Measurements from ENCODE around the gene SLCO3A1. TPM values are rescaled to one million over a fixed set of nuclear protein-coding genes. Genes with fewer than 3 reads are reported as not detected.

Gene SLCO3A1
- total and polyA plus RNA-seq, 2 of the 8 experiments (the other 6 are each of a cell fraction or from before 2014, with no cell fraction given), result 15.1 to 20.4 TPM

- H3K23me2 ChIP-seq (ENCODE audit: low read depth, low read length), result no peaks in the 10 kb centered on the region
- H4K5ac ChIP-seq (ENCODE audit: insufficient read length, low read depth, low read length), result no peak overlapping the region
- no peak overlapping the region for H2BK12ac ChIP-seq (ENCODE audit: low read depth, low read length)
- no peak overlapping the region for H2BK120ac ChIP-seq (replicated peaks; ENCODE audit: low read depth, low read length)
- H3K4me1 ChIP-seq (replicated peaks in 1 of 4; ENCODE audit: control insufficient read depth in 3 of 4, insufficient read depth in 4 of 4, low read length in 3 of 4), result peaks cover 0 to 2% (median 0%) of the 10 kb centered on the region in 4 experiments; a peak in 1 of 7 replicates
- H3K23ac ChIP-seq (ENCODE audit: insufficient read length), result no peak overlapping the region
- DNase-seq (ENCODE audit: low read depth in 1 of 2, low spot score in 2 of 2), result peak in 1 of 2 experiments; percentile 62
- no peak overlapping the region for H4K91ac ChIP-seq (replicated peaks; ENCODE audit: insufficient read length, low read length)
- no peaks in the 10 kb centered on the region for H3K79me2 ChIP-seq (ENCODE audit: control insufficient read depth in 1 of 2, insufficient read depth in 2 of 2, low read length in 2 of 2)
- no peak overlapping the region; the same call in 1 of the 2 replicates for H4K8ac ChIP-seq (ENCODE audit: extremely low read depth, insufficient read depth, low read length)
- WGBS, 2 experiments (ENCODE audit: extremely low coverage in 1 of 2, insufficient coverage in 1 of 2, insufficient read length in 1 of 2, insufficient replicate concordance in 2 of 2, low coverage in 1 of 2, low lambda C conversion rate in 2 of 2, missing lambda C conversion rate in 1 of 2), result 92% methylated on average over 3 of the region's 3 CpGs; no CpG with 5 or more reads in 1 of the 2 experiments
- H3K79me1 ChIP-seq (ENCODE audit: low read depth, low read length), result no peaks in the 10 kb centered on the region
- ChIA-PET CTCF (ENCODE audit: partially characterized antibody) (interaction anchor here (0.6 to 9.3 kb wide), 69 partner anchors 9 to 778 kb away, joined by 3 to 118 read pairs (median 4); partner anchors contain the start of gene SLCO3A1), POLR2A (ENCODE audit: partially characterized antibody) (interaction anchor here (0.6 to 1.5 kb wide), 2 partner anchors 10 to 723 kb away, joined by 3 read pairs; no protein-coding TSS in a partner anchor)
- H3K4me3 ChIP-seq (ENCODE audit: extremely low read depth in 1 of 4, insufficient read depth in 2 of 4, low read depth in 3 of 4, low read length in 4 of 4), result no peak overlapping the region
- no peak for FAIRE-seq
- peaks cover 0 to 2% of the 10 kb centered on the region in 2 experiments for H4K20me1 ChIP-seq (replicated peaks in 1 of 2; ENCODE audit: control insufficient read depth in 1 of 2, insufficient read depth in 2 of 2, low read length in 2 of 2)
- no peak overlapping the region for H3K56ac ChIP-seq (replicated peaks; ENCODE audit: insufficient read length, low read depth, low read length)
- H2BK20ac ChIP-seq (ENCODE audit: low read length), result no peak overlapping the region
- no peak overlapping the region for H2AK5ac ChIP-seq (ENCODE audit: low read depth, low read length)
- H3K18ac ChIP-seq (ENCODE audit: extremely low read depth, low read length), result no peak overlapping the region
- H2BK5ac ChIP-seq (ENCODE audit: low read depth, low read length), result no peak overlapping the region
- no peak overlapping the region for H3K4me2 ChIP-seq (ENCODE audit: insufficient read depth in 1 of 2, low read depth in 2 of 2, low read length in 2 of 2)
- H2BK15ac ChIP-seq (ENCODE audit: low read length), result no peak overlapping the region
- no peak overlapping the region for H3K4ac ChIP-seq (replicated peaks; ENCODE audit: insufficient read length, low read depth, low read length)
- H3K36me3 ChIP-seq (ENCODE audit: control insufficient read depth in 2 of 4, insufficient read depth in 4 of 4, low read length in 3 of 4), result no peaks in the 10 kb centered on the region
- no peak overlapping the region for H3K9ac ChIP-seq (replicated peaks in 1 of 4; ENCODE audit: extremely low read depth in 1 of 4, low read depth in 3 of 4, low read length in 3 of 4)
- no peaks in the 10 kb centered on the region for H3K9me3 ChIP-seq (ENCODE audit: insufficient read depth in 2 of 2, low read depth in 1 of 2, low read length in 1 of 2)
- no peak overlapping the region; the same call in 1 of the 2 replicates for H2AFZ ChIP-seq (ENCODE audit: low read length)
- H3K27ac ChIP-seq (ENCODE audit: low read depth, low read length), result no peak overlapping the region
- H3K27me3 ChIP-seq (replicated peaks in 1 of 4; ENCODE audit: control insufficient read depth in 3 of 4, extremely low read depth in 1 of 4, insufficient read depth in 3 of 4, low read length in 3 of 4), result no peaks in the 10 kb centered on the region
- no peak overlapping the region for H3K14ac ChIP-seq (ENCODE audit: insufficient read length)
- TF ChIP-seq SUZ12 (IDR thresholded peaks at IDR 0.05; ENCODE audit: low read length) (no peak), RBBP5 (IDR thresholded peaks at IDR 0.05; ENCODE audit: borderline replicate concordance, low read depth, low read length) (no peak), GABPA (IDR thresholded peaks at IDR 0.05; ENCODE audit: borderline replicate concordance, insufficient read depth, low read length) (no peak), RXRA (IDR thresholded peaks at IDR 0.05; ENCODE audit: insufficient read depth, low read depth, low read length) (no peak), TEAD4 (IDR thresholded peaks at IDR 0.05; ENCODE audit: low read depth, low read length) (no peak), JUND (IDR thresholded peaks at IDR 0.05; ENCODE audit: low read length) (no peak), CHD1 (IDR thresholded peaks at IDR 0.05; ENCODE audit: low read depth, low read length) (no peak), MAX (IDR thresholded peaks at IDR 0.05) (peak; percentile 59), CHD2 (IDR thresholded peaks at IDR 0.05; ENCODE audit: low read length) (no peak), E2F6 (IDR thresholded peaks at IDR 0.05) (no peak), BRCA1 (IDR thresholded peaks at IDR 0.05; ENCODE audit: low read depth, low read length) (no peak), POU5F1 (IDR thresholded peaks at IDR 0.05; ENCODE audit: low read depth, low read length) (no peak)
These were observed 225.5 kb downstream of the SLCO3A1 start for GRCh38 chr15:92079047-92079446.
